Liver (tissue), 9 donors: ENCODE results near the gene RPGR. TPM values are rescaled to one million over a fixed set of nuclear protein-coding genes. Genes with fewer than 3 reads are reported as not detected.
A peak's percentile ranks its signal among the peaks of the same experiment; 100 is the strongest.

ENCODE experiments used
- DNase-seq: peaks from one replicate; pipeline ENCODE4 v3.0.0-alpha.2; 2017; ENCODE audit warnings: low spot score
- H3K27ac ChIP-seq, 2 donors: one replicate each; pipeline ENCODE4 v1.7.0; 2013; ENCODE audit warnings: inconsistent platforms in 2 of 2, low read length in 2 of 2, control low read depth in 1 of 2, low read depth in 1 of 2, mild to moderate bottlenecking in 1 of 2
- H3K27me3 ChIP-seq, 4 donors: one replicate each; pipeline versions ENCODE4 v1.6.1 to v1.7.0; 2013; ENCODE audit warnings: low read length in 3 of 4, inconsistent platforms in 1 of 4, mild to moderate bottlenecking in 1 of 4, moderate library complexity in 1 of 4; ENCODE audit not compliant: control insufficient read depth in 4 of 4, insufficient read depth in 4 of 4
- H3K36me3 ChIP-seq, 4 donors: one replicate each; pipeline versions ENCODE4 v1.6.1 to v1.7.0; 2013; ENCODE audit warnings: low read length in 3 of 4, mild to moderate bottlenecking in 3 of 4, low read depth in 1 of 4, moderate library complexity in 1 of 4; ENCODE audit not compliant: control insufficient read depth in 4 of 4, insufficient read depth in 3 of 4
- H3K4me1 ChIP-seq, 4 donors: one replicate each; pipeline versions ENCODE4 v1.6.1 to v1.7.0; 2013; ENCODE audit warnings: low read length in 3 of 4, mild to moderate bottlenecking in 3 of 4, moderate library complexity in 1 of 4; ENCODE audit not compliant: control insufficient read depth in 4 of 4, insufficient read depth in 4 of 4
- H3K4me3 ChIP-seq, 3 donors: one replicate each; pipeline versions ENCODE4 v1.6.1 to v1.7.0; 2013; ENCODE audit warnings: low read length in 3 of 3, control low read depth in 1 of 3, low read depth in 1 of 3, mild to moderate bottlenecking in 1 of 3
- H3K9ac ChIP-seq, 2 donors: one replicate each; pipeline ENCODE4 v1.7.0; 2013; ENCODE audit warnings: low read length in 2 of 2, mild to moderate bottlenecking in 2 of 2, moderate library complexity in 2 of 2, control low read depth in 1 of 2, low read depth in 1 of 2
- H3K9me3 ChIP-seq, 4 donors: one replicate each; pipeline versions ENCODE4 v1.6.1 to v1.7.0; 2013; ENCODE audit warnings: low read length in 3 of 4; ENCODE audit not compliant: control insufficient read depth in 4 of 4
- ATF3 ChIP-seq: IDR thresholded peaks from 2 replicates; pipeline ENCODE4 v1.6.1; 2016; ENCODE audit warnings: antibody characterized with exemption
- CTCF ChIP-seq: fragments of 150-350 bp; IDR thresholded peaks from 2 replicates; pipeline ENCODE4 v1.5.1; 2017; ENCODE audit warnings: improper control_type of control experiment, low read depth, low read length; ENCODE audit not compliant: missing input control
- FOXA2 ChIP-seq: IDR thresholded peaks from 2 replicates; pipeline ENCODE4 v1.6.1; 2016; ENCODE audit warnings: antibody characterized with exemption
- GABPA ChIP-seq, 2 donors: IDR thresholded peaks in 1 of 2; conservative IDR thresholded peaks in 1 of 2; 2 replicates each; pipeline ENCODE4 v1.6.1; 2016; ENCODE audit warnings: antibody characterized with exemption in 2 of 2, mild to moderate bottlenecking in 1 of 2, moderate library complexity in 1 of 2
- HNF4A ChIP-seq, 2 donors: conservative IDR thresholded peaks; 2 replicates each; pipeline ENCODE4 v1.6.1; 2016; ENCODE audit warnings: antibody characterized with exemption in 2 of 2, mild to moderate bottlenecking in 2 of 2
- HNF4G ChIP-seq: IDR thresholded peaks from 2 replicates; pipeline ENCODE4 v1.6.1; 2016; ENCODE audit warnings: antibody characterized with exemption
- MAX ChIP-seq: IDR thresholded peaks from 2 replicates; pipeline ENCODE4 v1.6.1; 2016; ENCODE audit warnings: antibody characterized with exemption
- RXRA ChIP-seq, 2 donors: IDR thresholded peaks; 2 replicates each; pipeline ENCODE4 v1.6.1; 2017 to 2018; ENCODE audit warnings: antibody characterized with exemption in 2 of 2, mild to moderate bottlenecking in 1 of 2
- SP1 ChIP-seq: IDR thresholded peaks from 2 replicates; pipeline ENCODE4 v1.6.1; 2018; ENCODE audit warnings: antibody characterized with exemption, mild to moderate bottlenecking
- YY1 ChIP-seq: IDR thresholded peaks from 2 replicates; pipeline ENCODE4 v1.6.1; 2016; ENCODE audit warnings: antibody characterized with exemption, mild to moderate bottlenecking
- WGBS: extraction: QIAGEN DNeasy Blood & Tissue Kit; methylation state at CpG from one replicate; pipeline ENCODE4 v1.1.7; 2013; 5-methylcytosine and 5-hydroxymethylcytosine counted together
- polyA plus RNA-seq, 2 donors: library from polyadenylated mRNA; stranded (reverse) in 1 of 2; unstranded in 1 of 2; fragments of 200-250 nt in 1 of 2; fragments of >200 nt in 1 of 2; fragmentation: Nextera tagmentation in 1 of 2; extraction: Ambion mirVana in 1 of 2; gene quantifications; one replicate each; pipeline versions ENCODE4 v1.2.1 to v1.2.3, GENCODE V29; 2013 to 2015
- total RNA-seq, 2 donors: library from RNA; depleted of rRNA; stranded (reverse); fragments of >200 nt; gene quantifications; one replicate each; pipeline ENCODE4 v1.2.3, GENCODE V29; 2014
- TF ChIP-seq, protein P1 (sequence below): IDR thresholded peaks from 2 replicates; pipeline ENCODE4 v1.6.1; 2016; ENCODE audit warnings: antibody characterized with exemption, mild to moderate bottlenecking
- donor health status: healthy.
- donor health status: healthy.
- donor health status: healthy.
- donor health status: healthy.
- donor health status: healthy.

RPGR gene
- total and polyA plus RNA-seq, 4 donors, result 1.7 to 7.2 (median 3.5) TPM

DNA sequence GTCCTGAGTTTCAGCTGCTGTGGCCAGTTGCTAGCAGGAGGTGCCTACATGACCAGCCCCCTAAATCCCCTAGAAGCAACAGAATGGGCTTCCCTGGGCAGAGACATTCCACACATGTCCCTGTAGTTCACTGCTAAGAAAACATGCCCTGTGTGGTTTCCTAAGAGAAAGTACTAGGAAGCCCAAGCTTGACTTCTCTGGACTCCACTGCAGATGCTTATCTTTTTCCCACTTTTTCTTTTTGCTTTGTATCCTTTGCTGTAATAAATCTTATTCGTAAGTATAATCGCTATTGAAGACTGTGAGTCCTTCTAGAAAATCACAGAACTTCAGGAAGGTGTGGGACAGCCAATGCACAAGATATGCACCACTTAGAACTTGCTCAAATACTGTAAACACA is 15.6 kb downstream of the RPGR start (continued):
- TF ChIP-seq, protein P1, sequence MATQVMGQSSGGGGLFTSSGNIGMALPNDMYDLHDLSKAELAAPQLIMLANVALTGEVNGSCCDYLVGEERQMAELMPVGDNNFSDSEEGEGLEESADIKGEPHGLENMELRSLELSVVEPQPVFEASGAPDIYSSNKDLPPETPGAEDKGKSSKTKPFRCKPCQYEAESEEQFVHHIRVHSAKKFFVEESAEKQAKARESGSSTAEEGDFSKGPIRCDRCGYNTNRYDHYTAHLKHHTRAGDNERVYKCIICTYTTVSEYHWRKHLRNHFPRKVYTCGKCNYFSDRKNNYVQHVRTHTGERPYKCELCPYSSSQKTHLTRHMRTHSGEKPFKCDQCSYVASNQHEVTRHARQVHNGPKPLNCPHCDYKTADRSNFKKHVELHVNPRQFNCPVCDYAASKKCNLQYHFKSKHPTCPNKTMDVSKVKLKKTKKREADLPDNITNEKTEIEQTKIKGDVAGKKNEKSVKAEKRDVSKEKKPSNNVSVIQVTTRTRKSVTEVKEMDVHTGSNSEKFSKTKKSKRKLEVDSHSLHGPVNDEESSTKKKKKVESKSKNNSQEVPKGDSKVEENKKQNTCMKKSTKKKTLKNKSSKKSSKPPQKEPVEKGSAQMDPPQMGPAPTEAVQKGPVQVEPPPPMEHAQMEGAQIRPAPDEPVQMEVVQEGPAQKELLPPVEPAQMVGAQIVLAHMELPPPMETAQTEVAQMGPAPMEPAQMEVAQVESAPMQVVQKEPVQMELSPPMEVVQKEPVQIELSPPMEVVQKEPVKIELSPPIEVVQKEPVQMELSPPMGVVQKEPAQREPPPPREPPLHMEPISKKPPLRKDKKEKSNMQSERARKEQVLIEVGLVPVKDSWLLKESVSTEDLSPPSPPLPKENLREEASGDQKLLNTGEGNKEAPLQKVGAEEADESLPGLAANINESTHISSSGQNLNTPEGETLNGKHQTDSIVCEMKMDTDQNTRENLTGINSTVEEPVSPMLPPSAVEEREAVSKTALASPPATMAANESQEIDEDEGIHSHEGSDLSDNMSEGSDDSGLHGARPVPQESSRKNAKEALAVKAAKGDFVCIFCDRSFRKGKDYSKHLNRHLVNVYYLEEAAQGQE, result no peak
- no peak for TF ChIP-seq YY1
- TF ChIP-seq CTCF, result no peak

DNA sequence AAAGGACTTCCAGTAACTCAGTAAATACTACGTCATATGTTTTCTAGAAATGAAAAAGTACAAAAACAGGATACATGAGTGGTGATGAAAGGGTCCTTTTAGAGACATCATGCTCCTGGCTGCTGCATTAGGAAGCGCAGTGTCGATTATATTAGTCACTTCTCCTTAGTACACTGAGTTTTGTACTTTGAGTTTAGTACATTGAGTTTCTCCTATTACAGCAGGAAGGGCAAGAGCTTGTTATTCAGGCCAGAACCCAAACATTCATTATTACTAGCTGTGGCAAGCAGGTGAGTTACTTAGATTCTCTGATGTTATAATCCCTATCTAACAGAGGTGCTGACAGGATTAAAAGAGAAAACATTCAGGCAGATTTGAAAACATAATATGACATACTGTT is 21.3 kb downstream of the RPGR start:
- no peak for DNase-seq
- TF ChIP-seq FOXA2, result no peak
- no peak for TF ChIP-seq GABPA (IDR thresholded peaks at IDR 0.05 in 1 of 2, conservative IDR thresholded peaks at IDR 0.05 in 1 of 2)
- no peak for TF ChIP-seq HNF4G
- TF ChIP-seq, protein P1, result no peak
- TF ChIP-seq HNF4A (conservative IDR thresholded peaks at IDR 0.05), result peak in 1 of 2 donors; percentile 35
- TF ChIP-seq SP1, result peak; percentile 38
- no peak for TF ChIP-seq ATF3
- no peak for TF ChIP-seq MAX
- TF ChIP-seq RXRA (IDR thresholded peaks at IDR 0.05), result no peak
- peak; percentile 8 for TF ChIP-seq CTCF
- no peak overlapping the region for H3K4me3 ChIP-seq
- WGBS, result 57% methylated on average over 3 of the region's 3 CpGs
- no peak overlapping the region for H3K9ac ChIP-seq
- no peaks in the 10 kb centered on the region for H3K36me3 ChIP-seq
- no peak overlapping the region for H3K27ac ChIP-seq
- no peaks in the 10 kb centered on the region for H3K9me3 ChIP-seq
- H3K4me1 ChIP-seq, result peaks cover 0 to 3% (median 0%) of the 10 kb centered on the region in 4 donors
- H3K27me3 ChIP-seq, result no peaks in the 10 kb centered on the region
